HG02759 (cell line): ENCODE results near the gene MALT1.

Source experiments
- ATAC-seq: cut with Tn5 transposase; IDR thresholded peaks from one replicate; pipeline ENCODE4 v1.9.1; 2021; ENCODE audit warnings: mild to moderate bottlenecking, moderate library complexity; ENCODE audit not compliant: unreplicated experiment

The MALT1 gene

DNA sequence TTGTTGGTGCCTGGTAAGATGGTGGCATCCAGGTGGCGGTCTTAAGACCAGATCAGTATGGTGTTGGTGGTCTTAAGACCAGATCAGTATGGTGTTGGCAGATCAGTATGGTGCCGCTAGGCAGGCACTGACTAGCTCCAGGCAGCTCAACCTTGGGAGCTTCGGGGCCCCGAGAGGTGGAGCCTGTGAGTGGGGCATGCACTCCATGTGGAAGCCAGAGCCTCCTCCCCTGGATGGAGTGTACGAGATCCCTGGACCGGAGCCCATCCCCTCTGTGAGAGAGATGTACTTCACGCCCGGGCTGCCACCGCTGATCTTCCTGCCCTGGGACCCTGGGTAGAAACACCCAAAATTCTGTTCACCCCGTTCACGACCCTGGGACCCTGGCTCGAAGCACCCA is 19.0 kb downstream of the MALT1 start:
- no peak for ATAC-seq

DNA sequence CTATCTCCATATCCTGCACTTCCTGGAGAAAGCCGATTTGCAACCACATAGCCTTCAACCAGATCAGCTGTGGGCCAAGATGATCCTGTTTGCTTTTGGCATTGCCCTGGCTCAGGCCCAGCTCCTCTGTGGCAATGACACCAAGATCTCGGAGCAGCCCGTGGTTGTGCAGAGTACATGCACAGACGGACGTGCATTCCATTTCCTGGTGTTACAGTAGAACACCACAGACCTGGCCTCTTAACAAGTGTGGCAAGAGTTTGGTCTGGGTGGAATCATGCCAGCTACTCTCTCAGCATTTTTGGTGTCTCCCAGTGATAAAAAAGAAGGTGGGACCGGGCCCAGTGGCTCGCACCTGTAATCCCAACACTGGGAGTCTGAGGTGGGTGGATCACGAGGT is 20.0 kb downstream of the MALT1 start:
- ATAC-seq, result no peak

DNA sequence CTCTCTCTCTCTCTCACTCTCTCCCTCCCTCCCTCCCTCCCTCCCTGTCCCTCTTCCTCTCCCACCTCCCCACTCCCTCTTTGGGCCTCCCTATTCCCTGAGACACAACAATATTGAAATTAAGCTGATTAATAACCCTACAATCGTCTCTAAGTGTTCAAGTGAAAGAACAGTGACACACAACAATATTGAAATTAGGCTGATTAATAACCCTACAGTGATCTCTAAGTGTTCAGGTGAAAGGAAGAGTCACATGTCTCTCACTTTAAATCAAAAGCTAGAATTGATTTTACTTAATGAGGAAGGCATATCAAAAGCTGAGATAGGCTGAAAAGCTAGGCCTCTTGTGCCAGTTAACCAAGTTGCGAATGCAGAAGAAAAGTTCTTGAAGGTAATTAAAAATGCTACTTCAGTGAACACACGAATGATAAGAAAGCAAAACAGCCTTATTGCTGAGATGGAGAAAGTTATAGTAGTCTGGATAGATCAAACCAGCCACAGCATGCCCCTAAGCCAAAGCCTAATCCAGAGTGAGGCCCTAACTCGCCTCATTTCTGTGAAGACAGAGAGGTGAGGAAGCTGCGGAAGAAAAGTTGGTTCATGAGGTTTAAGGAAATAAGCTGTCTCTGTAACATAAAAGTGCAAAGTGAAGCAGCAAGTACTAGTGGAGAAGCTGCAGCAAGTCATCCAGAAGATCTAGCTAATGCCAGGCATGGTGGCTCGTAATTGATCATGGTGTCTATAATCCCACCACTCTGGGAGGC is 21.3 kb downstream of the MALT1 start:
- ATAC-seq, result no peak

DNA sequence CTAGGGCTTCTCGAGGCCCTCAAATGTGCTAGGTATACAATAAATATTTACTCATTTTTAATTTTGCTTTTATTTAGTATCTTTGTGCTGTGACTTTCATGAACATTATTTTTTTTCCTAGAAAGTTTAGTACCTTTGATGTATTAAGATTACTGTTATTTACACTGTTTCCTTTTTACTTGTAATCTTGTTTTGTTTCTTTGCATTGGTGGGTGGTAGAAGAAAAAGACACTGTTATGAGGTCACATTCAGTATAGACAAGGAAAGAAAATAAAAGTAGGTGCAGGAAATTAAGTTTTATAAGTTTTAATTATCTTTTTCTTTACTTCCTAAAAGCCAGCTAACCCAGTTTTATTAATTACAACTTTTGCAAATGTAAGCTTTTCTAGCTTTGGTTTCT is 23.0 kb downstream of the MALT1 start:
- ATAC-seq, result no peak

DNA sequence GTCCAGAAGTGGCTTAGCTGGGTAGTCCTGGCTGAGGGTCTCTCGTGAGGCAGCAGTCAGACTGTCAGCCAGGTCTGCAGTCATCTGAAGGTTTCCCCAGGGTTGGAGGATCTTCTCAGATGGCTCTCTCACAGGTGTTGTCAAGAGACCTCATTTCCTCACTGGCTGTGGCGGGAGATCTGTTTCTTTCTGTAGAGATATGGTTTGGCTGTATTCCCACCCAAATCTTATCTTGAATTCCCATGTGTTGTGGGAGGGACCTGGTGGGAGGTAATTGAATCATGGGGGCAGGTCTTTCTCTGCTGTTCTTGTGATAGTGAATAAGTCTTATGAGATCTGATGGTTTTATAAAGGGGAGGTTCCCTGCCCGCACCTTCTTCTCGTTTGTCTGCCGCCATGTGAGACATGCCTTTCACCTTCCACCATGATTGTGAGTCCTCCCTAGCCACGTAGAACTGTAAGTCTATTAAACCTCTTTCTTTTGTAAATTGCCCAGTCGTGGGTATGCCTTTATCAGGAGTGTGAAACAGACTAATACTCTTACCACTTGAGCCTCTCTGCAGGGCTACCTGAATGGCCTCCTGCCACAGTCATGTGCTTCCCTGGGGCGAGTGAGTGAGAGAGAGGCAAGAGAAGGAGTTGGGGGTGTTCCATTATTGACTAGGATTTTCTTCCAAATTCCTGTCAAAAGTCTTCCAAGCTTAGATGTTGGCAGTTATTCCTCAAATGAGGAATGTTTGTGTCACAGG is 23.6 kb downstream of the MALT1 start:
- ATAC-seq, result no peak

DNA sequence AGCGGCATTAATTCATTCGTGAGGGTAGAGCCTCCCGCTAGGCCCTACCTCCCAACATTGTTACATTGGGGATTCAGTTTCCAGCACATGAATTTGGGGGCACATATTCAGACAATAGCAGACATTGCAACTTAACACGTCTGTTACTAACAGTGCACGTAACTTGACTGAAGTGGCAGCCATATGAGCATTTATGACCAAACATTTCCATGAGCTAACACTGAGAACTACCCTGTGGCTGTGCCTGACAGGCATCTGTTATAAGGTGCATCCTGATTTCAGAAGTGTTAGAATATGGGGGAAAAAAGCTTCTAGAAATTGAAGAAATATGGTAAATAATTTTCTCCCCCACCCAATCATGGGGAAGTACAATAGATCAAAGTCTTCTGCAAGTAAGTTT is 24.5 kb downstream of the MALT1 start:
- ATAC-seq, result no peak

DNA sequence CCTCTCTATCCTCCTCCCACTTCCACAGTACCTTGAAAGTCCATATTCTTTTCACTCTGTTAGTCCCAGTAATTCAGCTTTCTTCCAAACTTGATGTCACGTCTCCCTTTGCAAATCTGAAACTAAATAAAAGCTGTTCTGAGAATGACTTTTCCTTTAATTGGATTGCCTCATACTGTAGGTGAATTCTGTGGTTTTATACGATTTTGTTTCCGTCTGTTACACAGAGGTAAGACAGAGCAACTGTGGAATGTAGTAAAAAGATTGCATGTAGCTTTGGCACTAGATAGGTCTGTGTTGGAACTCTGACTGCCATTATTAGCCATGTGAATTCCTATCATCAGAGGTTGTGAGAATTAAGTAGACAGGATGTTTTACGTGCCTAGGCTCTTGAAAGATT is 25.9 kb downstream of the MALT1 start:
- ATAC-seq, result no peak

DNA sequence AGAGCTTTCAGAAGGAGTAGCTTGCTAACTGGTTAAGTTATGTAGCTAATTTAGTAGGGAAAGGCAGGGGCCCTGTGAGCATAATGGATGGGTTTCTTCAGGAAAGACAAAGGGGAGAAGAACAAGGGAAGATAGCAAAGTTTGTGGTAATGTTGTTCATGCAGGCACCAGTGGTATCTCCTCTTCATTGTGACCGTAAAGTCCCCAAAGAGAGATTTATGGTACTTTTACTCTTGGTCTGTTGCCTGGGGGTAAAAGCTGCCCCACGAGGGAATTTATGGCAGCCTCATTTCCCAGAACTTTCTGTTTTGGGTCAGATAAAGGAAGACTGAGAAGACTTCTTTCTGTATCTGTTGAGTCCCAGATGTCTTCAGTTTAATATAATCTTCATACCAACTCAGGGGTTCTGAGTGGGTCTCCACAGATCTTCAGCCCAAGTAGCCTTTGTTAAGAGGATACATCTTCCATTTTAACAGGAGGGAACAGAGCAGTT is 27.5 kb downstream of the MALT1 start:
- no peak for ATAC-seq

DNA sequence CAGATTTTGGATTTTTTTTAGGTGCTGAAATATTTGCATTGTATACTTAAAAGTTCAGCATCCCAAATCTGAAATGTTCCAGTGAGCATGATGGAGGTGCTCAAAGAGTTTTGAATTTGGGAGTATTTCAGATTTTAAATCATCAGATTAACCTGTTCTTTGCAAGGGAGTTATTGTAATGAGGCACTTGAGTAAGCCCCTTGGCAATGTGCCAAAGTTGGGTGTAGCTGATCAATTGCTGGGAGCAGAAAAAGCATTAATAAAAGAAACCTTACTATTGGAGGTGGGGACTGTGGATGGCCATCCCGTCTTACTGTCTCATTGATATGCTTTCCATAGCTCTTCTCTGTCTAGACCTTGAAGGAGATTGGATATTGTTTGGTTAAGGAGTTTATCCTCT is 28.3 kb downstream of the MALT1 start:
- ATAC-seq, result no peak

DNA sequence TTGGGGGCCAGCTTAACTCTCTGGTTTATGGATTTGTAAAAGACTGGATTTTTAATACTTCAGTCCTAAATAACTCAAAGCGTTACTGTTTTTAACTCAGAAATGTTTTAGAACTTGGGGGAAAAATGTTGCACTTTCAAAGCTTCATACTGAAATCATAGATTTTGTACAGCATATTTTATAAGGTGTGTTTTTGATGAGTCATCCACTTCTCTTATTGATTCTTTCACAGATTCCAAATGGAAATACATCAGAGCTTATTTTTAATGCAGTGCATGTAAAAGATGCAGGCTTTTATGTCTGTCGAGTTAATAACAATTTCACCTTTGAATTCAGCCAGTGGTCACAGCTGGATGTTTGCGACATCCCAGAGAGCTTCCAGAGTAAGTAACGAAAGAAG is 28.9 kb downstream of the MALT1 start:
- ATAC-seq, result no peak

DNA sequence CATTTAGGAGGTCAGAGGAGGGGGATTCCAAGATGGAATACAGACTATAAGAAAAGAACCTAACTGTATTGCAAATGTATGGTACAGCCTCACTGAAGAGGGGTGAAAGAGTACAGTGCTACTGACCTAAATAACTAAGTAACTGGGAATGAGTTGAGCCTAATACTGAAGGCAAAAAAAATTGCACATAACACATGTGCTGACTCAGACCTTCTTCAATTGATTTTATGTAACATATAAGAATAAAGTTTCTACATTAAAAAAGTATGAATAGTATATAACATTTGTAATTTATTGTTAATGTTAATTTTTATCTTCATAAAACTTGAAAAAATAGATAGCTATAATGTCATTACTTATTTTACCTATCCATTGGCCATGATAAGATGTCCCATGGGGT is 41.7 kb downstream of the MALT1 start:
- ATAC-seq, result no peak

DNA sequence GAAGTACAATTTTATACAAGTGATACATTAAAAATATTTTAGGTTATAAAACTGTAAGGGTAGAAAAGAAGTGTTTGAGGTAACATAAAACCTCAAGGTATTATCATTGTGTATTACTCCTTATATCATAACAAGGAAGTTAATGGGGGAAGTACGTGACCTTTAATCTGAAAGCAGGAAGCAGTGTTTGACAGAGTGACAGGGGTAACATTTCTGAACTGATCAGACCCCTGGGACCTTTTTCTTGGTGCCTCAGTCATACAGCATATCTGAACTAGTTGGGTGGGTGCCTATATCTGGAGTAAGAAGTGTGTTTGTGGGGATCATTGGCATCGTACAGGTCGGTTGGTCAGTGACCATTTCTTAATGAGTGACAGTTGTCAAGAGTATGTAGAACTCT is 43.0 kb downstream of the MALT1 start:
- ATAC-seq, result no peak

DNA sequence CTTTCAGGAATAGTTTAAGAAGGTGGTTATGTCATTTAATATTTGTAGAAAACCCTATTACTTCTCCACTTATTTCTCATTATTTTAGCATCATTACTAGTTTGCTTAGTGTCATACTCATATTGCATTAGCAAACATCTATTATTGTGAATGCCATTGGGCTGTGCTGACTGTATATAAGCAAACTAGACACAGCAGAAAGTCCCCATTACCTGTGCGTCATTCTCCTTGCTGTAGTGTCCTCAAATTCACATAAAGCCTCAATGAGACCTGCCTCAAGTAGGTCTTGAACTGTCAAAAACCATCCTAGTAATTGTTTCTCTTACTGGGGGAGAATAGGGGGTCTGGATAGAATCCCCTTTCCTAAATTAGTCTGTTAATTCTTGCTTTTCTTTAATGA is 43.6 kb downstream of the MALT1 start:
- ATAC-seq, result no peak

DNA sequence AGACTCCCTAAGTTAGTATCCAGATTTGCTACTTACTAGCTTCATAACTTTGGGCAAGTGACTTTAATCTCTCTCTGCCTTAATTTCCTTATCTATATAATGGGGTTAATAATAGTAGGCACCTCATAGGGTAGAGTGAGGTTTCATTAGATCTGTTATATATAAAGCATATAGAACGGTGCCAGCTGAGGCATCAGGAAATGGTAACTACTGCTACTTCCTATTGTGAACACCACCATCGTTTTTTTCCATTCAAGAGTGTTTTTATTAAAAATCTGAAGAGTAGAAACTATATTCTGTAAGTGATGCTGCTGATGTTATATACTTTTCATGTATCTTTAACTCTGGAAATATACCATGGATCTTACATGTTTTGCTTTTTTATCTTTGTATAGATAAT is 44.3 kb downstream of the MALT1 start:
- ATAC-seq, result no peak

DNA sequence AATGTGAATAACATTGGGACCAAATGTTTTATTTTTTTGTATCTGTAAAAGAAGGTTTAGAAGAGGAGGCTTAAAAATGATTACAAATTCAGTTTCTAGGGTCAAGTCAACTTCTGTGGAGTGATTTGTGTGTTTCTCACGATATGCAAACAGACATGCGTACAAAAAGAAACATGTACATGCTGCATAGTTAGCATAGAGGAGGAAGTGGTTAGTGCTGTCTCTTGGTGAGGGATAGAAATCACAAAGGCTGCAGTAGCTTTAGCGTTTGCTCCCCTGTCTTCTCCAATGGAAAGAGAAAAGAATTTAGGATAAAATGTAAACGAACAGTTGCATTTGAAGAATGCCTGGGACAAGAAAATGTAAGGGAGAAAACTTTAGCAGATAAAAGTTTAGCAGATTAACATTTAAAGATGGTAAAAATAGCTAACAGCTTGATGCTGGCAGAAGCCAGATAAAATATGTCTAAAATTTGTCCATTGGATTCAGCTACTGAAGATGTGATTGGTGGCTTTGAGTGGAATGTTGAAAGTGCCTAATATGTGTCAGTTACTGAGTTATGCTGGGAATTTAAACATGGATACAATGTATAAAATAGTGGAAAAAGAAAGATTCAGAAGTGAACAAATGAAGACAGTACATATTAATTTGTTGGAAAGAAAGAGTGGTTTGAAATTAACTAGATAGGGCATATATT is 44.9 kb downstream of the MALT1 start:
- ATAC-seq, result no peak

DNA sequence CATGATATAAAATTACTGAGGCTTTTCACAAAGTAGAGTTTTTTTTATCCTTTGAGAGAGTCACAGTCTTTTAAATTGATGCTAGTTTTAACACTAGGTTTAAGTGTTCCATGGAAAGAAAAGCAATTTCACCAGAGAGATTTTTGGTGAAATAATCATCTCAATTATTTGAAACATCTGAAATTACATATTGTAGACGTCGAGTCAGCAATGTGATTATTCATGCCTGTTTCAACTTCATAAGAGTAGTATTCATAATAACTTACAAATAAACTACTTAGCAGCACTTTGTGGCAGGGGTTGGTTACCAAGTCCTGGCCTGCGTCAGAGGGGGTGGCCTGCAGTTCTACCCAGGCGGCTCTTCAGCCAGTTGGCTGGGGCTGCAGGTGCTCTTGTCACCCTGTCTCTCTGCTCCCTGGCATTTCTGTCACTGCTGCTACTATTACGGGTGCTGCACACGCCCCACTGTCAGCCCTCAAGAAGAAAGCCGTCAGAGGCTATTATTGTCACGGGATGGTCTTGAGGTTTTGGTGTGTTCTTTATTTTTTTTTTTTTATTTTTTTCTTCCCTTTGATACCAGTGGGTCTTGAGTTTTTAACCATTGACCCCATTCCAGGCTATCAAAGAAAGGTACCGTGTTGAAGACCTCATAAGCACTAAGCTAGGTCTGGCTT is 50.4 kb downstream of the MALT1 start:
- ATAC-seq, result no peak

DNA sequence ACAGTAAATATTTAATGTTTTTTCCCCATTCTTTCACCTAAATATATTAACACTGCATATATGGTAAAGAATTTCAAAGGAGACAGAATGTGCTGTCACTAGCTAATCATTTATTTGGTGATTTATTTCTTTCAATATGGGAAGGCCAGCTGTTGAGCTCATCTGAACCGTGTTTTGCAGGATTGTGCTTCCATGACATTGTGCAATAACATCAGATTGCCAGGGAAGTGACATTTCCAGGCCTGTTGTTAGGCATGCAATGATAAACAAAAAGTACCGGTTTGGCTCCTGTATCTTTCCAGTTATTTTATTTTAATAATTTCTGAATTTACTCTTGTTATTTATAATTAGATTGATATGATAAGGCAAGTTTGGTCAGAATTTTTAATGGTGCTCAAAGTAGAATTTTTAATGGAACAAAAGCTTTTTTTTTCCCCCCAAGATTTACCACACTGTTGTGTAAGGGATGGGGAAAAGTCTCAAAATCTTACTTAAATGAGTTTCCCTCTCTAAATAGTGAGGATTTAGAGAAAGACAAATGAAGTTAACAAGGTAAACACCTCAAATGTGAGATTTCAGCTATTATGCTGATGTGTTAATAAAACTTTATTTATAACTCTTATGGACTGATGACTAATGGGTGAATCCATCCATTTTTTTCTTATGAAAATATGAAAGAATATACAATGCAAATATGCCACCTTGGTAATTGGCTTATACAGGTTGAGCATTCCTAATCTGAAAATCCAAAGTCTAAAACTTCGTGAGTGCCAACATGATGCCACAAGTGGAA is 52.7 kb downstream of the MALT1 start:
- ATAC-seq, result no peak

DNA sequence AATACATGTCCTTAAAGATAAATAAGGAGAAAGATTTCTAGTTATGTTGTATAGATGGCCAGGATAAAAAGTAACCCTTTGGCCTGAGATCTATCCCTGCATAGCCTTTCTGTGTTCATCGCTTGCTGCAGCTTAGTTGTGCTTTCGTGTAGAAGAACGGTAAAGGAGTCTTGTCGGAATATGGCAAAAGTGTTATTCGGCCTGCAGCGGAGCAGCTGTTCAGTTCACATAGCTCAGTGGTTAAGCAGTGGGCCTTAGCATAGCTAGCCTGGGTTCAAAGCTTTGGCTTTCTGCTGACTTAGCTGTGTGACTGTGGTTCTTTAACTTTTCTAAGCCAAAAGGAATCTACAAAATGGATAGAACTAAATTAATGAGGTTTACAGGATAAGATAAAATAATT is 55.4 kb downstream of the MALT1 start:
- ATAC-seq, result no peak

DNA sequence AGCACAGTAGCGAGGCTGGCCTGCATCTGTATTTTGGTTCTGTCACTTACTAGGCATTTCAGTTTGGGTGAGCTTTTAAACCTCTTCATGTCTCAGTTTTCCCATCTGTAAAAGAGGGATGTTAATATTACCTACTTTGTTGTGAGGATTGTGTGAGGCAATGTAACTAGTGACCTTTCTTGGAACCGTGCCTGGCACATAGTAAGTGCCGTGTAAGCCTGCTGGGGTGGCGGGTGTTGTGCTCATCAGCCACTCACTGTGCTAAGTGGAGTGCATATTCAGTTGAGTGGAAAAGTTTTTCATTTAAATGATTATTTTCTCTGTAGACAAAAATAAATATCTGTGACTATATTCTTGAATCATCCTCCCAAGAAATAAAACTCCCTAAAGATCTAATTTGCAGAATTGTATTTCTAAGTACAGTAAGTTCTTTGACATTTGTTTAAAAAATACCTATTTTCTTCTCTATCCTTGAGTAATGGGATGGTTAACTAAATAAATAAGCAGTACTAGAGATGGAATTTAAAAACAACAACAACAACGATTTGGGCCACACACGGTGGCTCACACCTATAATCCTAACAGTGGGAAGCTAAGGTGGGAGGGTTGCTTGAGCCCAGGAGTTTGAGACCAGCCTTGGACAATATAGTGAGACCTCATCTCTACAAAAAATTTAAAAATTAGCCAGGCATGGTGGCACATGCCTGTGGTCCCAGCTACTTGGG is 56.7 kb downstream of the MALT1 start:
- ATAC-seq, result no peak

DNA sequence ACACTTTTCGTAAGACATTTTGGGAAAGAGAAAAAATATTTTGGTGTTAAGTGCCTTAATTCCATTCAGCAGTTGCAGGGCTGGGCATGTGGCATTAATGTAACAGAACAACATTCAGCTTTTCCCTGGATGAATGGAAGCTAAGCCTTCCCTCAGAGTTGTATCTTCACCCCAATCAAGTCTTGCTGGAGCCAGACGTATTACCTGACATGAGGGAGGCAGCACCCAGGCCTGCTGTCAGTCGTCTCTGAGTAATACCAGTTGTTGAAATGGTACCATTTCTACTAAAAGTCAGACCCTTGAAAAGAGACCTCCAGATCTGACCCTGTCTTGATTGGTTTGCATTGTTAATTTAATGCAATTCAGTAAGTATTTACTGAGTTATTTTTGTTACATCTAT is 57.5 kb downstream of the MALT1 start:
- ATAC-seq, result no peak
